Testis (tissue), 3 donors: ENCODE measurements around the gene SESN2. TPM values are rescaled to one million over a fixed set of nuclear protein-coding genes. Genes with fewer than 3 reads are reported as not detected.

Source experiments
- DNase-seq: peaks from one replicate; pipeline ENCODE4 v3.0.0-alpha.2; 2019
- H3K27ac ChIP-seq, 2 donors: fragments of 200-600 bp; sonication (generic); one replicate each; pipeline ENCODE4 v1.5.1; 2019
- H3K27me3 ChIP-seq: fragments of 200-600 bp; sonication (generic); one replicate; pipeline ENCODE4 v1.5.1; 2019
- H3K36me3 ChIP-seq: fragments of 200-600 bp; sonication (generic); one replicate; pipeline ENCODE4 v1.5.1; 2017; ENCODE audit warnings: low read depth; ENCODE audit errors: missing control alignments
- H3K4me1 ChIP-seq: fragments of 200-600 bp; sonication (generic); one replicate; pipeline ENCODE4 v1.5.1; 2019
- H3K4me3 ChIP-seq, 2 donors: fragments of 200-600 bp; sonication (generic); one replicate each; pipeline ENCODE4 v1.5.1; 2017 to 2019
- H3K9me3 ChIP-seq: fragments of 200-600 bp; sonication (generic); one replicate; pipeline ENCODE4 v1.5.1; 2017
- POLR2A ChIP-seq: fragments of 450-650 bp; IDR thresholded peaks from one replicate; pipeline ENCODE4 v1.6.1; 2017; ENCODE audit warnings: antibody characterized with exemption, mild to moderate bottlenecking, moderate library complexity
- WGBS, 2 donors: methylation state at CpG; one replicate each; pipeline ENCODE4 v1.1.5; 2018; 5-methylcytosine and 5-hydroxymethylcytosine counted together
- intact Hi-C: fragments of 100-400 bp; cut with DNase I; formaldehyde crosslinking; loops from one replicate; pipeline ENCODE4 v1.15.1; 2023; ENCODE audit warnings: low total_unique reads
- polyA plus RNA-seq: library from polyadenylated mRNA; stranded (reverse); fragments of 350-450 nt; fragmentation: Illumina TruSeq; extraction: RNeasy Lipid Tissue Mini Kit (QIAGEN cat#74804); gene quantifications from one replicate; pipeline ENCODE4 v1.2.3, GENCODE V29; 2014; ENCODE audit warnings: low read depth, low replicate concordance; ENCODE audit not compliant: insufficient read depth
- total RNA-seq, 2 donors: library from RNA; depleted of rRNA; stranded (reverse); fragments of >200 nt; gene quantifications; one replicate each; pipeline ENCODE4 v1.2.3, GENCODE V29; 2016
- TF ChIP-seq, protein P1 (sequence below), 3 experiments: fragments of 450-650 bp in 2 of 3; fragments of 200-600 bp in 1 of 3; sonication (generic) in 1 of 3; IDR thresholded peaks; one replicate each; pipeline ENCODE4 v1.5.1; 2016 to 2019; ENCODE audit warnings: antibody characterized with exemption in 3 of 3, mild to moderate bottlenecking in 2 of 3, moderate library complexity in 1 of 3

SESN2 gene
- total and polyA plus RNA-seq, 3 donors from 2014 or later = 16.9 to 43.7 (median 36.7) TPM

- H3K4me3 ChIP-seq = peak overlapping the region; percentile 88 to 91
- peaks cover 9% of the 10 kb centered on the region for H3K4me1 ChIP-seq
- no peaks in the 10 kb centered on the region for H3K27me3 ChIP-seq
- intact Hi-C loops = no loop called here
- peak overlapping the region; percentile 74 to 87 for H3K27ac ChIP-seq
- H3K36me3 ChIP-seq = no peaks in the 10 kb centered on the region
- H3K9me3 ChIP-seq = no peaks in the 10 kb centered on the region
- DNase-seq = no peak
- TF ChIP-seq, protein P1, sequence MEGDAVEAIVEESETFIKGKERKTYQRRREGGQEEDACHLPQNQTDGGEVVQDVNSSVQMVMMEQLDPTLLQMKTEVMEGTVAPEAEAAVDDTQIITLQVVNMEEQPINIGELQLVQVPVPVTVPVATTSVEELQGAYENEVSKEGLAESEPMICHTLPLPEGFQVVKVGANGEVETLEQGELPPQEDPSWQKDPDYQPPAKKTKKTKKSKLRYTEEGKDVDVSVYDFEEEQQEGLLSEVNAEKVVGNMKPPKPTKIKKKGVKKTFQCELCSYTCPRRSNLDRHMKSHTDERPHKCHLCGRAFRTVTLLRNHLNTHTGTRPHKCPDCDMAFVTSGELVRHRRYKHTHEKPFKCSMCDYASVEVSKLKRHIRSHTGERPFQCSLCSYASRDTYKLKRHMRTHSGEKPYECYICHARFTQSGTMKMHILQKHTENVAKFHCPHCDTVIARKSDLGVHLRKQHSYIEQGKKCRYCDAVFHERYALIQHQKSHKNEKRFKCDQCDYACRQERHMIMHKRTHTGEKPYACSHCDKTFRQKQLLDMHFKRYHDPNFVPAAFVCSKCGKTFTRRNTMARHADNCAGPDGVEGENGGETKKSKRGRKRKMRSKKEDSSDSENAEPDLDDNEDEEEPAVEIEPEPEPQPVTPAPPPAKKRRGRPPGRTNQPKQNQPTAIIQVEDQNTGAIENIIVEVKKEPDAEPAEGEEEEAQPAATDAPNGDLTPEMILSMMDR (IDR thresholded peaks at IDR 0.05) = no peak
- TF ChIP-seq POLR2A = no peak
- 6 to 8% methylated on average over 20 of the region's 20 CpGs for WGBS, 2 donors
These were observed 22.5 kb upstream of the SESN2 start for GRCh38 chr1:28236656-28237322.

- no peak for TF ChIP-seq POLR2A
- TF ChIP-seq, protein P1 (IDR thresholded peaks at IDR 0.05) = no peak
- intact Hi-C loops = no loop called here
- no peaks in the 10 kb centered on the region for H3K27me3 ChIP-seq
- no peaks in the 10 kb centered on the region for H3K36me3 ChIP-seq
- 43 to 59% methylated on average over 2 of the region's 2 CpGs for WGBS, 2 donors
- no peaks in the 10 kb centered on the region for H3K9me3 ChIP-seq
- peaks cover 9% of the 10 kb centered on the region for H3K4me1 ChIP-seq
- no peak overlapping the region for H3K27ac ChIP-seq
- no peak for DNase-seq
- no peak overlapping the region for H3K4me3 ChIP-seq
These were observed 20.3 kb upstream of the SESN2 start for GRCh38 chr1:28239004-28239403.

GRCh38 chr1:28240024-28240423 lies 19.3 kb upstream of the SESN2 start:
- Histone ChIP-seq H3K9me3 (no peaks in the 10 kb centered on the region), H3K27ac (no peak overlapping the region), H3K27me3 (no peaks in the 10 kb centered on the region), H3K4me3 (no peak overlapping the region), H3K36me3 (no peaks in the 10 kb centered on the region), H3K4me1 (peaks cover 9% of the 10 kb centered on the region)
- DNase-seq = no peak
- intact Hi-C loops = no loop called here
- 84 to 93% methylated on average over 4 of the region's 4 CpGs for WGBS, 2 donors
- TF ChIP-seq POLR2A = no peak
- TF ChIP-seq, protein P1 (IDR thresholded peaks at IDR 0.05) = no peak

- 89% methylated on average over 10 of the region's 10 CpGs for WGBS, 2 donors
- no peaks in the 10 kb centered on the region for H3K9me3 ChIP-seq
- intact Hi-C loops = no loop called here
- DNase-seq = no peak
- no peaks in the 10 kb centered on the region for H3K27me3 ChIP-seq
- H3K36me3 ChIP-seq = no peaks in the 10 kb centered on the region
- no peak for TF ChIP-seq POLR2A
- TF ChIP-seq, protein P1 (IDR thresholded peaks at IDR 0.05) = no peak
- H3K4me1 ChIP-seq = peaks cover 7% of the 10 kb centered on the region
- no peak overlapping the region for H3K4me3 ChIP-seq
- no peak overlapping the region for H3K27ac ChIP-seq
These were observed 17.6 kb upstream of the SESN2 start for GRCh38 chr1:28241638-28242241.
